GM20431 (cell line): Measurements from ENCODE around the gene XAGE1A.
"Not testable (repeated sequence)": the region's sequence is repeated elsewhere in the genome, so short reads cannot be mapped to it uniquely, and the experiment has no call there.

Source experiments
- in situ Hi-C: fragments of 300-500 bp; cut with MseI, MboI; formaldehyde crosslinking; loops from one replicate; pipeline ENCODE4 v1.15.0; 2020; ENCODE audit warnings: low sequenced_read_pairs; ENCODE audit not compliant: unreplicated experiment

The XAGE1A gene

DNA sequence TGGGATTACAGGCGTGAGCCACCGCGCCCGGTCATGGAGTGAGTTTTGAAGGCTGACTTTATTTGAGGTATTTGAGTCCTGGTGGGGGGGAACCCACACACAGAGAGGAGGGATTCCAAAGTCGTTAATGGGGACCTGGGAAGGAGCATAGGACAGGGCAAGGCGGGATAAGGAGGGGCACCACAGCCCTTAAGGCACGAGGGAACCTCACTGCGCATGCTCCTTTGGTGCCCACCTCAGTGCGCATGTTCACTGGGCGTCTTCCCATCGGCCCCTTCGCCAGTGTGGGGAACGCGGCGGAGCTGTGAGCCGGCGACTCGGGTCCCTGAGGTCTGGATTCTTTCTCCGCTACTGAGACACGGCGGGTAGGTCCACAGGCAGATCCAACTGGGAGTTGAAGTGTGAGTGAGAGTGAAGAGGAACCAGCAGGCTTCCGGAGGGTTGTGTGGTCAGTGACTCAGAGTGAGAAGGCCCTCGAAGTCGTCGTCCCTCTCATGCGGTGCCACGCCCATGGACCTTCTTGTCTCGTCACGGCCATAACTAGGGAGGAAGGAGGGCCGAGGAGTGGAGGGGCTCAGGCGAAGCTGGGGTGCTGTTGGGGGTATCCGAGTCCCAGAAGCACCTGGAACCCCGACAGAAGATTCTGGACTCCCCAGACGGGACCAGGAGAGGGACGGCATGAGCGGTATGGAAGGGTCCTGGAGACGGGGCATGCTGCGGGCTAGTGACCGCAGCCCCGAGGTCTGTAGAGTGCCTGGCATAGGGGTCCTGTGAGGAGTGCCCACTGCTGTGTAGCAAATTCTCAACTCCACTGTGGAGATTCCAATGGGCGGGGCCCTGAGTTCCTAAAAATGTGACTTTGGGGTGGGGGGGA, at the start of gene XAGE1A:
Gene XAGE1A, plus strand, starts transcription at position 264 of the 874 bp plus-strand sequence. CDS start 1,554 bp downstream, outside the sequence.
- in situ Hi-C loops = not testable (repeated sequence)

DNA sequence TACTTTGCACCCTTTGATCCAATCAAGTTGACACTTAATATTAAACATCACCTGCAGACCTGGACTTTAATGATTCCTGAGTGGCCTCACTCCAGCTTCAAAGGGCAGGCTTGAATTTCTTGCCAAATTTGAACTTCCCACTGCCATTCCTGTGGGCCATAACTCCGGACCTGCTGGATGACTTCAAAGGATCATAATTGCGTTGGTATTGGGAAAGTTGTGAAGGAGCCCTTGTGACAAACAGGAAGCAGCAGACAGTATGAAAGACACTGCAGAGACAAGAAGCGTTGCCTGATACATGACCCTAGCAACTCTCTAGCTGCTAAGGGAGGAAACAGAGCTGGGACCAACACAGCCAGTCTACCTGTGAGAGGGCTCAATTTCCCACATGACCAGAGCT, 43.6 kb upstream of the XAGE1A start:
- in situ Hi-C loops = not testable (repeated sequence)

- in situ Hi-C loops = not testable (repeated sequence)
Observed at GRCh38 chrX:52471301-52471700, 24.3 kb upstream of the XAGE1A start.

DNA sequence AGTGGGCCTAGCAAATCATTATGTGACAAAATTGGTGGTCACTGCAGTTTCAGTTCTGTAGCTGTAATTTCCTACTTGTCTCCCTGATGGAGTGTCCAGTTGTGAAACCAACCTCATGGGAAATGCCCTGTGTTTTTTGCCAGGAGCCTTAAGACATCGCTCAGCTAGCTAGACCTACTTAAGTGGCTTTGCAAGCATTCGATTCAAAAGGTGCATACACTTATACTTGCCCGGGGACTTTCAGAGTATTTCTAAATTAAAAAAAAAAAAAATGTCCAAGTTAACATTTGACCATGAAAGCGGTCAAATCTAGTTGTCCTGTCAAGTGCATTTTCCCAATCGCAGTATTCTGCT, 788 bp downstream of the XAGE1A start:
- in situ Hi-C loops = not testable (repeated sequence)

DNA sequence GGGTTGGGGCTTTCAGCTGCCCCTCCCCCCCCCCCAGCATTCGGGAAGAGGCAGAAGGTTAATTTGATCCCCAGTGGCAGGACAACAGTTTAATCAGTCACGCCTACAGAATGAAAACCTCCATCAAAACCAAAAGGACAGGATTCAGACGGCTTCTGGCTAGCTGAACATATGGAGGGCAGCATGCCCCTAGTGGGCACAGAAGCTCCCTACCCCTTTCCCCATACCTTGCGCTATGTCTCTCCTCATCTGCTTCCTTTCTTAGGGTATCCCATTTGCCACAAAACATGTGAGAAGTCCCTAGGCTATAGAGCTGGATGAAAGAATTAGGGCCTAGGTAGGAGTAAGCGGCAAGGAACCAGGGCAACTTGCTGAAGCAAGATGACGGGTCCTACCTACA, 5.8 kb downstream of the XAGE1A start:
- in situ Hi-C loops = not testable (repeated sequence)

DNA sequence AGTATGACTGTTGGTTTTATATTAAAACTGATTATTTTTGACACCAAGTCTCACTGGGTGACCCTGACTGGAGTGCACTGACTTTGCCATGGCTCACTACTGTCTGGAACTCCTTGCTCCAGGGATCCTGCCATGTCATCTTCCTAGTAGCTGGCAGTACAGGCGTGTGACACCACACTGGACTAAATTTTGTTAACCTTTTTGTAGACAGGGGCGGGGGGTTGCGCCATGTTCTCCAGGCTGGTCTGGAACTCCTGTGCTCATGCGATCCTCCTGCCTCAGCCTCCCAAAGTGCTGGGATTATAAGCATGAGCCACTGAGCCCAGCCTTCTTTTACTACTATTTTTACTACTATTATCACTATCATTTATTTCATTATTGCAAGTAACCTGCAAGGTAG, 8.9 kb downstream of the XAGE1A start:
- in situ Hi-C loops = no loop called here

DNA sequence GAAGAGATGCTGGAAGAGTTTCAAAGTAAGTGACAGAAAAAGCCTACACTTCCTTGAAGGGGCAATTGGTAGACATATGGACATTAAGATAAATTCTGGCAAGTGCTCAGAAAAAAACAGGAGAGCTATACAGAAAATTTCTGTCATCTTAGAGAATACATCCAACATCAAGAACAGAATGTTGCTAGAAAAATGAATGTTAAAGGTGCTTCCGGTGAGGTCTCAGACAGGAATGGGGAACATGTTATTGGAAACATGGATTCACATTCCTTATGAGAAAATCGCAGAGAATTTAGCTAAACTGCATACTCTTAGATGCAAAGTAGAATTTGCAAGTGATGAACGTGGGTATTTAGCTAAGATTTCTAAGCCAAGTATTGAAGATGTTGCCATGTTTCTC, 11.7 kb downstream of the XAGE1A start:
- in situ Hi-C loops = no loop called here

GRCh38 chrX:52509916-52510315, 14.3 kb downstream of the XAGE1A start:
- in situ Hi-C loops = no loop called here

- in situ Hi-C loops = not testable (repeated sequence)
Observed at GRCh38 chrX:52511126-52511525, 15.5 kb downstream of the XAGE1A start.

DNA sequence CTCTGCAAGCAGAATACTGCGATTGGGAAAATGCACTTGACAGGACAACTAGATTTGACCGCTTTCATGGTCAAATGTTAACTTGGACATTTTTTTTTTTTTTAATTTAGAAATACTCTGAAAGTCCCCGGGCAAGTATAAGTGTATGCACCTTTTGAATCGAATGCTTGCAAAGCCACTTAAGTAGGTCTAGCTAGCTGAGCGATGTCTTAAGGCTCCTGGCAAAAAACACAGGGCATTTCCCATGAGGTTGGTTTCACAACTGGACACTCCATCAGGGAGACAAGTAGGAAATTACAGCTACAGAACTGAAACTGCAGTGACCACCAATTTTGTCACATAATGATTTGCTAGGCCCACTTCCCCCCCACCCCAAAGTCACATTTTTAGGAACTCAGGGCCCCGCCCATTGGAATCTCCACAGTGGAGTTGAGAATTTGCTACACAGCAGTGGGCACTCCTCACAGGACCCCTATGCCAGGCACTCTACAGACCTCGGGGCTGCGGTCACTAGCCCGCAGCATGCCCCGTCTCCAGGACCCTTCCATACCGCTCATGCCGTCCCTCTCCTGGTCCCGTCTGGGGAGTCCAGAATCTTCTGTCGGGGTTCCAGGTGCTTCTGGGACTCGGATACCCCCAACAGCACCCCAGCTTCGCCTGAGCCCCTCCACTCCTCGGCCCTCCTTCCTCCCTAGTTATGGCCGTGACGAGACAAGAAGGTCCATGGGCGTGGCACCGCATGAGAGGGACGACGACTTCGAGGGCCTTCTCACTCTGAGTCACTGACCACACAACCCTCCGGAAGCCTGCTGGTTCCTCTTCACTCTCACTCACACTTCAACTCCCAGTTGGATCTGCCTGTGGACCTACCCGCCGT, 20.7 kb downstream of the XAGE1A start:
- in situ Hi-C loops = not testable (repeated sequence)

GRCh38 chrX:52516987-52517325, 21.3 kb downstream of the XAGE1A start, which contains the start of gene XAGE1B:
TSS of gene XAGE1B (minus strand) at chrX:52517063. CDS start at chrX:52515527, 1,536 bp downstream.
- in situ Hi-C loops = not testable (repeated sequence)

GRCh38 chrX:52541051-52541450, 45.4 kb downstream of the XAGE1A start:
- in situ Hi-C loops = not testable (repeated sequence)

DNA sequence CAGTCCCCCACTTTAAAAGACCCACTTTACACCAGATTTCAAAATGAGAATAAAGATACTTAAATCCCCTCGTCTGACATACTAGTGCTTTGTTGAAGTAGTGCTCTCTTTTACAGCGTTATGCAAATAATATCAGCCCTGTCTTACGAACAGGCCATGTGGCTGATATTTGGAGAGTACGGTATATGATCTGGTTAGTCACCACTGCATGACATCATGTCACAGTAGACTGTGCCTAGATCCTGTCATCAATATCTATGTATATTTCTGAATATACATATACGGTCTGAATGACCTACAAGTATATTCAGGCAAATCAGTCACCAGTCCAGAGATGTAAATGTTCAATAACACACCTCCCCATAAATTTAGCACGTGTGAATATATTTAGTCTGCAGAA, 46.7 kb downstream of the XAGE1A start:
- in situ Hi-C loops = no loop called here

GRCh38 chrX:52544147-52544840, 48.7 kb downstream of the XAGE1A start:
- in situ Hi-C loops = no loop called here

- in situ Hi-C loops = not testable (repeated sequence)
Observed at GRCh38 chrX:52548769-52549168, 53.2 kb downstream of the XAGE1A start.
